Heart right ventricle (tissue), 16 donors: ENCODE results near the gene AAK1. TPM values are rescaled to one million over a fixed set of nuclear protein-coding genes. Genes with fewer than 3 reads are reported as not detected.
A peak's percentile ranks its signal among the peaks of the same experiment; 100 is the strongest.

Source experiments
- ATAC-seq, 8 donors: fragments of 200-7000 bp; cut with Tn5 transposase; one replicate each; pipeline ENCODE4 v1.9.1; 2020; ENCODE audit warnings: mild to moderate bottlenecking in 8 of 8, moderate library complexity in 8 of 8, moderate number of reproducible peaks in 1 of 8
- DNase-seq, 2 donors: peaks; one replicate each; pipeline ENCODE4 v3.0.0-alpha.2; 2020
- H3K27ac ChIP-seq, 10 donors: fragments of 200-600 bp; sonication (generic) in 2 of 10; one replicate each; pipeline versions ENCODE4 v1.5.0 to v1.8.0; 2020 to 2022; ENCODE audit warnings: mild to moderate bottlenecking in 3 of 10
- H3K27me3 ChIP-seq, 7 donors: fragments of 200-600 bp; one replicate each; pipeline ENCODE4 v1.8.0; 2021 to 2022; ENCODE audit warnings: mild to moderate bottlenecking in 2 of 7
- H3K36me3 ChIP-seq, 9 donors: fragments of 200-600 bp; sonication (generic) in 1 of 9; one replicate each; pipeline versions ENCODE4 v1.5.0 to v1.8.0; 2020 to 2022; ENCODE audit warnings: mild to moderate bottlenecking in 2 of 9
- H3K4me1 ChIP-seq, 9 donors: fragments of 200-600 bp; sonication (generic) in 1 of 9; one replicate each; pipeline versions ENCODE4 v1.5.0 to v1.8.0; 2020 to 2022; ENCODE audit warnings: mild to moderate bottlenecking in 4 of 9
- H3K4me3 ChIP-seq, 10 donors: fragments of 200-600 bp; sonication (generic) in 2 of 10; one replicate each; pipeline versions ENCODE4 v1.5.0 to v1.8.0; 2020 to 2022; ENCODE audit warnings: mild to moderate bottlenecking in 7 of 10, moderate library complexity in 2 of 10
- H3K9me3 ChIP-seq, 11 donors: fragments of 200-600 bp in 10 of 11; sonication (generic) in 2 of 11; one replicate each; pipeline versions ENCODE4 v1.5.0 to v1.8.0; 2013 to 2022; ENCODE audit warnings: mild to moderate bottlenecking in 2 of 11, control low read depth in 1 of 11, moderate library complexity in 1 of 11
- WGBS, 2 donors: extraction: QIAGEN DNeasy Blood & Tissue Kit; methylation state at CpG; one replicate each; pipeline ENCODE4 v1.1.7; 2013; ENCODE audit warnings: inconsistent platforms in 1 of 2; 5-methylcytosine and 5-hydroxymethylcytosine counted together
- intact Hi-C, 10 donors: fragments of 100-400 bp; cut with DNase I; formaldehyde crosslinking; loops; one replicate each; pipeline versions ENCODE4 v1.11.1 to v1.14.2; 2022
- polyA plus RNA-seq, 2 donors: library from polyadenylated mRNA; stranded (reverse); fragments of 200-250 nt; gene quantifications; one replicate each; pipeline ENCODE4 v1.2.3, GENCODE V29; 2013
- total RNA-seq, 10 donors: library from RNA; stranded (reverse); fragmentation: NEBNext Ultra II Directional in 3 of 10; extraction: Animal tissue kit (Norgen Biotek cat#: 25700) in 3 of 10; gene quantifications; one replicate each; pipeline versions ENCODE4 v1.2.1 to v1.2.4, GENCODE V29; 2021 to 2023
- TF ChIP-seq, protein P1 (sequence below), 9 donors: fragments of 200-600 bp; sonication (generic) in 2 of 9; IDR thresholded peaks; one replicate each; pipeline versions ENCODE4 v1.5.0 to v1.8.0; 2021 to 2022; ENCODE audit warnings: antibody characterized with exemption in 9 of 9, mild to moderate bottlenecking in 5 of 9, moderate library complexity in 1 of 9
- donor health status: Arrhythmogenic right ventricular cardiomyopathy.
- donor health status: ischemic (EF 13 %, LVEDD 7.1; RV severe dilation, severe dysfunction).
- donor health status: healthy with polysubstance abuse.
- donor health status: DM: no; HTN: yes; CAD: no.
- donor health status: DM: no; HTN: no; CAD: no.
- donor health status: ischemic (EF 25% LVEDD 6.9; RV normal size, moderate dysfunction).
- donor health status: ischemic (EF 25% LVEDD 5.7; RV mildly dilated, moderate dysfunction).
- donor health status: healthy.
- donor health status: DM: yes; HTN: yes; CAD: no.
- donor health status: Ischemic cardiomyopathy.
- donor health status: ischemic (EF 35%, LVEDD 5.7; RV mildly dilated, moderate dysfunction).
- donor health status: nonischemic (EF 11% LVEDD 7.7; RV severe dilation, severe dysfunction).
- donor health status: DM: yes; HTN: yes; CAD: no.
- donor health status: PGD.
- donor health status: ischemic (EF 29% LVEDD 5.4; RV normal size, mild dysfunction).
- donor health status: nonischemic (EF 23%, LVEDD 6.1; RV moderate dilation, normal function).

The AAK1 gene
- total and polyA plus RNA-seq, 12 donors, result 10.1 to 148 (median 116) TPM

DNA sequence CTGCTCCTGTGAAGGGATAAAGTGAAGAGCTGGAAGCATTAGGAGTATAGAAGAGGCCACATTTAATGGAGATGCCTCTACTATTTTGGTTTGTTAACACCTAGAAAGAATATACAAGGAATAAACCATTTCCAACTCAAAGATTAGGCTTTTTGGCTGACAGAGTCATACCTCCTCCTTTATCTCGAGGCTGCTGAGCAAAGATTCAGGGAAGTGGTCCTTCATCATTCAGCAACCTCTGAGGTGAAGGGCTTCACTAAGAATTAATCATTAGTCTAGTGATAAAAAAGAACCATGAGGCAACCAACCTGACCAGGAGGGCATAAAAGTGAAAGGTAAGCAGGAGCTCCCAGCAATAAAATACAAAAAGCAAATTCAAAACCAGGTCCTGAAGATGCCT, 25.8 kb downstream of the AAK1 start:
- H3K36me3 ChIP-seq, result peaks cover 0 to 15% (median 0%) of the 10 kb centered on the region in 9 donors
- H3K27me3 ChIP-seq, result no peaks in the 10 kb centered on the region
- no peak for ATAC-seq
- no peak overlapping the region for H3K4me3 ChIP-seq
- TF ChIP-seq, protein P1, sequence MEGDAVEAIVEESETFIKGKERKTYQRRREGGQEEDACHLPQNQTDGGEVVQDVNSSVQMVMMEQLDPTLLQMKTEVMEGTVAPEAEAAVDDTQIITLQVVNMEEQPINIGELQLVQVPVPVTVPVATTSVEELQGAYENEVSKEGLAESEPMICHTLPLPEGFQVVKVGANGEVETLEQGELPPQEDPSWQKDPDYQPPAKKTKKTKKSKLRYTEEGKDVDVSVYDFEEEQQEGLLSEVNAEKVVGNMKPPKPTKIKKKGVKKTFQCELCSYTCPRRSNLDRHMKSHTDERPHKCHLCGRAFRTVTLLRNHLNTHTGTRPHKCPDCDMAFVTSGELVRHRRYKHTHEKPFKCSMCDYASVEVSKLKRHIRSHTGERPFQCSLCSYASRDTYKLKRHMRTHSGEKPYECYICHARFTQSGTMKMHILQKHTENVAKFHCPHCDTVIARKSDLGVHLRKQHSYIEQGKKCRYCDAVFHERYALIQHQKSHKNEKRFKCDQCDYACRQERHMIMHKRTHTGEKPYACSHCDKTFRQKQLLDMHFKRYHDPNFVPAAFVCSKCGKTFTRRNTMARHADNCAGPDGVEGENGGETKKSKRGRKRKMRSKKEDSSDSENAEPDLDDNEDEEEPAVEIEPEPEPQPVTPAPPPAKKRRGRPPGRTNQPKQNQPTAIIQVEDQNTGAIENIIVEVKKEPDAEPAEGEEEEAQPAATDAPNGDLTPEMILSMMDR (IDR thresholded peaks at IDR 0.05), result no peak
- DNase-seq, result no peak
- H3K27ac ChIP-seq, result no peak overlapping the region
- peaks cover 4 to 75% (median 42%) of the 10 kb centered on the region in 9 donors for H3K4me1 ChIP-seq
- 83 to 94% methylated on average over 1 of the region's 1 CpG for WGBS, 2 donors
- intact Hi-C loops, result no loop called here
- no peaks in the 10 kb centered on the region for H3K9me3 ChIP-seq

DNA sequence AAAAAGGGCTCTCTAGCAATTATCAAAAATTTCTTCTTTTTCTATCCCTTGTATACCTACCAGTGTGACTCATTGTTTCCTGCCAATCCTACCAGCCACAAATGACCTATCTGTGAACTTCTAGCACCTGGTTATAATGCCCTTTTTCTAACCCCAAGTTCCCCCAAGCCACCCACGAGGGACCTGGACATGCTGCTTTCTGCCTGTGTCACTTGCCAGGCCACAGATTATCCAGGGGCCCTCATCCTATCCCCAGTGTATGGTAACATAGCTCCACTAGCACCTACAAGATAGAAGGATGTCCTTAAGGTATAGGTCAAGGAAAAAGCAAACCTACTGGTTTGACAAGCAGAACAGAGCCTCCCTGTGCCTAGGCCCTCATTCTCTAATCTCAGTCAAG, 26.8 kb downstream of the AAK1 start:
- TF ChIP-seq, protein P1 (IDR thresholded peaks at IDR 0.05), result no peak
- no peak for DNase-seq
- intact Hi-C loops, result no loop called here
- Histone ChIP-seq H3K27me3 (no peaks in the 10 kb centered on the region), H3K4me1 (peaks cover 4 to 67% (median 42%) of the 10 kb centered on the region in 9 donors), H3K9me3 (no peaks in the 10 kb centered on the region), H3K27ac (no peak overlapping the region), H3K4me3 (no peak overlapping the region), H3K36me3 (peaks cover 0 to 15% (median 0%) of the 10 kb centered on the region in 9 donors)
- WGBS, 2 donors, result 33 to 61% methylated on average over 1 of the region's 1 CpG
- peak in 1 of 8 donors; percentile 9 for ATAC-seq

DNA sequence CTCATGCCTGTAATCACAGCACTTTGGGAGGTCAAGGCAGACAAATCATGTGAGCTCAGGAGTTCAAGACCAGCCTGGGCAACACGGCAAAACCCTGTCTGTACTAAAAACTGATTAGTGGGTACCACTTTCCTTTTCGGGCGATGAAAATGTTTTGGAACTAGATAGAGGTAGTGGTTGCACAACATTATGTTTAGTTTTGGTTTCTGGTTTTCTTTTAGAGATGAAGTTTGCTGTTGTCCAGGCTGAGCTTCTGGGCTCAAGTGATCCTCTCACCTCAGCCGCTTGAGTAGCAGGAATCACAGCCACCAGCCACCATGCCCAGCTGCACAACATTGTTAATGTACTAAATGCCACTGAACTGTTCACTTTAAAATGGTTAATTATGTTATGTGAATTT, 27.6 kb downstream of the AAK1 start:
- ATAC-seq (no peak), DNase-seq (no peak)
- intact Hi-C loops, result no loop called here
- H3K27ac ChIP-seq, result no peak overlapping the region
- no peaks in the 10 kb centered on the region for H3K27me3 ChIP-seq
- peaks cover 0 to 15% (median 0%) of the 10 kb centered on the region in 9 donors for H3K36me3 ChIP-seq
- WGBS, 2 donors, result 79 to 94% methylated on average over 4 of the region's 4 CpGs
- peaks cover 4 to 61% (median 42%) of the 10 kb centered on the region in 9 donors for H3K4me1 ChIP-seq
- TF ChIP-seq, protein P1 (IDR thresholded peaks at IDR 0.05), result no peak
- H3K4me3 ChIP-seq, result no peak overlapping the region
- H3K9me3 ChIP-seq, result no peaks in the 10 kb centered on the region

DNA sequence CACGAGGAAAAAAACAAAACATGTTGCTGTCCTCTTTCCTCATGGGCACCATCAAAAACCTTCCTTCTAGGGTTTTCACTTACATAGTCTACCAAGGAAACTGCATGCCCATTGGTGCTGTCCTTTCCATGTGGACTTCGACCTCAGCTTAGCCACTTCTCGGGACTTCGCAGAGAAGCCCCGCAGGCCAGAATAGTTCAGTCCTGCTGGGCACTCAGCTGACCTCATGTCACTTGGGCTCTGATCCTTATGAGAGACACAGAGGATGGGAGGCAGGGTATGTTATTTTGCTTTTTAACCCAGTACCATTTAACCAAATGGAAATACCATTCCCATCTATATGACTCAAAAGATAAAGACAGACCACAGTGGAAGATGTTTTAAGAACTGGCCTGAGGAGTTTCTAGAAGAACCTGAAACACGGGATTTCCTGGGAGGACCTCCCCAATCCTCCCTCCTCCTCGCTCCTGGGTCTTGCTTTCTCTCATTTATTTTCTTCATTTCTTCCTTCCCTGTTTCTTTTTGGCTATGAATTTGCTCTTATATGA, 28.4 kb downstream of the AAK1 start:
- Histone ChIP-seq H3K27ac (no peak overlapping the region), H3K36me3 (peaks cover 0 to 15% (median 0%) of the 10 kb centered on the region in 9 donors), H3K27me3 (no peaks in the 10 kb centered on the region), H3K9me3 (peaks cover 0 to 2% (median 0%) of the 10 kb centered on the region in 11 donors), H3K4me1 (peaks cover 4 to 56% (median 39%) of the 10 kb centered on the region in 9 donors), H3K4me3 (no peak overlapping the region)
- DNase-seq (no peak), ATAC-seq (no peak)
- intact Hi-C loops, result no loop called here
- TF ChIP-seq, protein P1 (IDR thresholded peaks at IDR 0.05), result no peak
- 87 to 95% methylated on average over 7 of the region's 7 CpGs for WGBS, 2 donors
